Measurements from ENCODE around the gene MRPS30. TPM values are rescaled to one million over a fixed set of nuclear protein-coding genes. Genes with fewer than 3 reads are reported as not detected.

Gene MRPS30
- total RNA-seq, 4 donors from 2014 or later: 38.0 to 60.3 (median 49.5) TPM

GRCh38 chr5:44827681-44828080 is 18.9 kb downstream of the MRPS30 start:
- Histone ChIP-seq H3K9me3 (no peaks in the 10 kb centered on the region), H3K27ac (no peak overlapping the region), H3K27me3 (no peaks in the 10 kb centered on the region), H3K36me3 (peaks cover 0 to under 1% (median 0%) of the 10 kb centered on the region in 3 donors), H3K4me3 (no peak overlapping the region), H3K4me1 (no peaks in the 10 kb centered on the region)
- intact Hi-C loops (cut with DNase I): no loop called here
- WGBS, 2 donors: 89 to 93% methylated on average over 3 of the region's 3 CpGs
- TF ChIP-seq CTCF (IDR thresholded peaks at IDR 0.05) (no peak), POLR2A (IDR thresholded peaks at IDR 0.05) (no peak)
- no peak for DNase-seq

GRCh38 chr5:44828719-44829118 is 20.0 kb downstream of the MRPS30 start:
- no peak for DNase-seq
- Histone ChIP-seq H3K27me3 (no peaks in the 10 kb centered on the region), H3K27ac (no peak overlapping the region), H3K4me3 (no peak overlapping the region), H3K36me3 (no peaks in the 10 kb centered on the region), H3K9me3 (no peaks in the 10 kb centered on the region), H3K4me1 (no peaks in the 10 kb centered on the region)
- TF ChIP-seq CTCF (IDR thresholded peaks at IDR 0.05): no peak
- no peak for TF ChIP-seq POLR2A (IDR thresholded peaks at IDR 0.05)
- intact Hi-C loops (cut with DNase I): no loop called here
- 60 to 88% methylated on average over 1 of the region's 1 CpG for WGBS, 2 donors

GRCh38 chr5:44830951-44831350 is 22.2 kb downstream of the MRPS30 start:
- WGBS, 2 donors: 80 to 100% methylated on average over 1 of the region's 1 CpG
- DNase-seq: no peak
- no peaks in the 10 kb centered on the region for H3K36me3 ChIP-seq

GRCh38 chr5:44833249-44833648 is 24.5 kb downstream of the MRPS30 start:
- intact Hi-C loops (cut with DNase I): no loop called here
- WGBS, 2 donors: 75 to 86% methylated on average over 1 of the region's 1 CpG
- Histone ChIP-seq H3K4me3 (no peak overlapping the region), H3K36me3 (no peaks in the 10 kb centered on the region), H3K27me3 (no peaks in the 10 kb centered on the region), H3K27ac (no peak overlapping the region), H3K9me3 (no peaks in the 10 kb centered on the region), H3K4me1 (no peaks in the 10 kb centered on the region)
- no peak for DNase-seq
- TF ChIP-seq CTCF (IDR thresholded peaks at IDR 0.05) (no peak), POLR2A (IDR thresholded peaks at IDR 0.05) (no peak)

More at GRCh38 chr5:44830951-44831350, 22.2 kb downstream of the MRPS30 start:
- no peak for TF ChIP-seq POLR2A (IDR thresholded peaks at IDR 0.05)
- TF ChIP-seq CTCF (IDR thresholded peaks at IDR 0.05): no peak
- H3K9me3 ChIP-seq: no peaks in the 10 kb centered on the region
- intact Hi-C loops (cut with DNase I): no loop called here
- H3K27ac ChIP-seq: no peak overlapping the region
- H3K27me3 ChIP-seq: no peaks in the 10 kb centered on the region
- H3K4me3 ChIP-seq: no peak overlapping the region
- no peaks in the 10 kb centered on the region for H3K4me1 ChIP-seq

GRCh38 chr5:44835693-44836092 is 26.9 kb downstream of the MRPS30 start:
- Histone ChIP-seq H3K27ac (no peak overlapping the region), H3K36me3 (no peaks in the 10 kb centered on the region), H3K9me3 (peaks cover 0 to 8% (median 0%) of the 10 kb centered on the region in 3 donors), H3K27me3 (no peaks in the 10 kb centered on the region), H3K4me1 (no peaks in the 10 kb centered on the region), H3K4me3 (no peak overlapping the region)
- WGBS, 2 donors: 93% methylated on average over 1 to 3 of the region's 3 CpGs
- no peak for DNase-seq
- TF ChIP-seq CTCF (IDR thresholded peaks at IDR 0.05): no peak
- no peak for TF ChIP-seq POLR2A (IDR thresholded peaks at IDR 0.05)
- intact Hi-C loops (cut with DNase I): no loop called here
